Tibial nerve (tissue), 3 donors: Measurements from ENCODE around the gene DDX39A.

Source experiments
- POLR2A ChIP-seq, 2 donors: fragments of 450-650 bp; IDR thresholded peaks; one replicate each; pipeline ENCODE4 v1.6.1; 2017; ENCODE audit warnings: antibody characterized with exemption in 2 of 2, mild to moderate bottlenecking in 2 of 2, moderate library complexity in 2 of 2
- TF ChIP-seq, protein P1 (sequence below), 5 experiments: fragments of 200-600 bp in 3 of 5; fragments of 450-650 bp in 2 of 5; sonication (generic) in 3 of 5; IDR thresholded peaks; one replicate each; pipeline ENCODE4 v1.5.1; 2016 to 2019; ENCODE audit warnings: antibody characterized with exemption in 5 of 5, mild to moderate bottlenecking in 3 of 5, moderate library complexity in 2 of 5

DNA sequence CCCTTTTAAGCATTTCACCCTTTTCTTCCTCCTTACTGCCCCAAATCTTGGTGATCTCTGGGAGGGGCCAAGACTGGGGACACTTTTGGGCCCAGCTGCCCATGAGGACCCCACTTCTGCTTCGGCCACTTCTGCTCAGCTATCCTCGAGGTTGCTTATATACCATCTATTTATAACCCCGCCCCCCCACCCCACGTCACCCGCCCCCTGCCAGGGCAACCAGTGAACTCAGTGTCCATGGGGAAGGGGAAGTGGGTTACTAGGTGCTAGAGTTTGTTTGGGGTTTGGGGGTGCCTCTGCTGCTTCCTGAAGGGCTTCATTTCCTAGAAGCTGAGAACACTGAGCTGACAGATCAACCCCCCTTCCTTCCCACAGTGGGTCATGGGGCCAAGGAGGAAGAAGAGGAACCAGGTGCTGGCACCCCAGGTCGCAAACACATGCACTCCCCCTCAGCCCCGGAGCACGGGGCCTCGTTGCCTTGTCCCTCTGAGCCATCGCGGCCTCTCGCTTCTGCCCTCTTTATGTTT lies 44.0 kb downstream of the DDX39A start:
- TF ChIP-seq, protein P1, sequence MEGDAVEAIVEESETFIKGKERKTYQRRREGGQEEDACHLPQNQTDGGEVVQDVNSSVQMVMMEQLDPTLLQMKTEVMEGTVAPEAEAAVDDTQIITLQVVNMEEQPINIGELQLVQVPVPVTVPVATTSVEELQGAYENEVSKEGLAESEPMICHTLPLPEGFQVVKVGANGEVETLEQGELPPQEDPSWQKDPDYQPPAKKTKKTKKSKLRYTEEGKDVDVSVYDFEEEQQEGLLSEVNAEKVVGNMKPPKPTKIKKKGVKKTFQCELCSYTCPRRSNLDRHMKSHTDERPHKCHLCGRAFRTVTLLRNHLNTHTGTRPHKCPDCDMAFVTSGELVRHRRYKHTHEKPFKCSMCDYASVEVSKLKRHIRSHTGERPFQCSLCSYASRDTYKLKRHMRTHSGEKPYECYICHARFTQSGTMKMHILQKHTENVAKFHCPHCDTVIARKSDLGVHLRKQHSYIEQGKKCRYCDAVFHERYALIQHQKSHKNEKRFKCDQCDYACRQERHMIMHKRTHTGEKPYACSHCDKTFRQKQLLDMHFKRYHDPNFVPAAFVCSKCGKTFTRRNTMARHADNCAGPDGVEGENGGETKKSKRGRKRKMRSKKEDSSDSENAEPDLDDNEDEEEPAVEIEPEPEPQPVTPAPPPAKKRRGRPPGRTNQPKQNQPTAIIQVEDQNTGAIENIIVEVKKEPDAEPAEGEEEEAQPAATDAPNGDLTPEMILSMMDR (IDR thresholded peaks at IDR 0.05) = no peak
- no peak for TF ChIP-seq POLR2A (IDR thresholded peaks at IDR 0.05)
